DOHH2 (cell line): ENCODE data around the gene SLC7A4.
"Not testable (repeated sequence)": the region's sequence is repeated elsewhere in the genome, so short reads cannot be mapped to it uniquely, and the experiment has no call there.

Experiments
- EZH2phosphoT487 ChIP-seq: fragments of 200-600 bp; sonication (generic); IDR thresholded peaks from 2 replicates; pipeline ENCODE4 v1.6.1; 2017; ENCODE audit warnings: borderline replicate concordance, mild to moderate bottlenecking, antibody characterized with exemption, low read length, moderate library complexity, mixed read lengths
- TF ChIP-seq, protein P1 (sequence below): fragments of 200-600 bp; sonication (generic); IDR thresholded peaks from one replicate; pipeline ENCODE4 v1.5.1; 2014; ENCODE audit warnings: antibody characterized with exemption, mild to moderate bottlenecking, low read depth, low read length; ENCODE audit not compliant: poor library complexity, severe bottlenecking

DNA sequence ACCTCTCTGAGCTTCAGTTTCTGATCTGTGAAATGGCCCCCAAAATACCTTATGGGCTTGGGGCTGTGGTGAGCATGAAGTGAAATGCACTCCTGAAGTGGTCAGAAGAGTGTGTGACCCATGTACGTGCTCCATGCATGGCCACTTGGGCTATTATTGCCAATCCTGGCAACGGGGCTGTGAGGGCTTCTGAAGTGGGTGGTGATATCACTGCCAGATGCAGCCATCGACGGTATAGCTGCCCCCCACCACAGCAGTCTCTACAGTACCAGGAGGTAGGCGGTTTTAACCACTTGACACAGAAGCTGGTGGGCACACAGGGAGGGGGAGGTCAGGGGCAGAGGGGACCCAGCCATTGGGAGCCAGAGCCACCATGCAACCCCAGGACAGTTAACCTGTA lies 16.1 kb upstream of the SLC7A4 start:
- TF ChIP-seq, protein P1, sequence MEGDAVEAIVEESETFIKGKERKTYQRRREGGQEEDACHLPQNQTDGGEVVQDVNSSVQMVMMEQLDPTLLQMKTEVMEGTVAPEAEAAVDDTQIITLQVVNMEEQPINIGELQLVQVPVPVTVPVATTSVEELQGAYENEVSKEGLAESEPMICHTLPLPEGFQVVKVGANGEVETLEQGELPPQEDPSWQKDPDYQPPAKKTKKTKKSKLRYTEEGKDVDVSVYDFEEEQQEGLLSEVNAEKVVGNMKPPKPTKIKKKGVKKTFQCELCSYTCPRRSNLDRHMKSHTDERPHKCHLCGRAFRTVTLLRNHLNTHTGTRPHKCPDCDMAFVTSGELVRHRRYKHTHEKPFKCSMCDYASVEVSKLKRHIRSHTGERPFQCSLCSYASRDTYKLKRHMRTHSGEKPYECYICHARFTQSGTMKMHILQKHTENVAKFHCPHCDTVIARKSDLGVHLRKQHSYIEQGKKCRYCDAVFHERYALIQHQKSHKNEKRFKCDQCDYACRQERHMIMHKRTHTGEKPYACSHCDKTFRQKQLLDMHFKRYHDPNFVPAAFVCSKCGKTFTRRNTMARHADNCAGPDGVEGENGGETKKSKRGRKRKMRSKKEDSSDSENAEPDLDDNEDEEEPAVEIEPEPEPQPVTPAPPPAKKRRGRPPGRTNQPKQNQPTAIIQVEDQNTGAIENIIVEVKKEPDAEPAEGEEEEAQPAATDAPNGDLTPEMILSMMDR, result not testable (repeated sequence)
- TF ChIP-seq EZH2phosphoT487, result not testable (repeated sequence)
